Measurements from ENCODE around the gene SDK2. TPM values are rescaled to one million over a fixed set of nuclear protein-coding genes. Genes with fewer than 3 reads are reported as not detected.

Gene SDK2
- polyA plus RNA-seq, 3 donors: 0.01 TPM; not detected in 2

GRCh38 chr17:73286863-73287296, 357.4 kb downstream of the SDK2 start:
- no peak overlapping the region for H3K4me3 ChIP-seq (replicated peaks in 1 of 3; ENCODE audit: low read depth in 2 of 3, low read length in 3 of 3)
- no peak overlapping the region for H3K4me3 Mint-ChIP-seq
- no peak overlapping the region for H3K27ac Mint-ChIP-seq
- H3K27me3 Mint-ChIP-seq (ENCODE audit: low read depth in 3 of 3): peaks cover 0 to 4% (median 3%) of the 10 kb centered on the region in 3 donors
- no peak for DNase-seq
- 94% methylated on average over 6 of the region's 8 CpGs for WGBS (ENCODE audit: insufficient coverage)
- H4K20me1 ChIP-seq (ENCODE audit: insufficient read depth, low read length): peaks cover 16% of the 10 kb centered on the region
- peaks cover 10 to 23% of the 10 kb centered on the region in 2 donors for H3K36me3 ChIP-seq (replicated peaks in 1 of 2; ENCODE audit: control insufficient read depth in 1 of 2, insufficient read depth in 2 of 2, low read length in 2 of 2)
- H2AFZ ChIP-seq (ENCODE audit: insufficient read depth, low read depth, low read length, poor library complexity, severe bottlenecking): no peak overlapping the region
- peaks cover 29 to 32% of the 10 kb centered on the region in 2 donors for H3K4me1 ChIP-seq (ENCODE audit: control insufficient read depth in 1 of 2, insufficient read depth in 2 of 2, low read length in 2 of 2)
- TF ChIP-seq, protein P1, sequence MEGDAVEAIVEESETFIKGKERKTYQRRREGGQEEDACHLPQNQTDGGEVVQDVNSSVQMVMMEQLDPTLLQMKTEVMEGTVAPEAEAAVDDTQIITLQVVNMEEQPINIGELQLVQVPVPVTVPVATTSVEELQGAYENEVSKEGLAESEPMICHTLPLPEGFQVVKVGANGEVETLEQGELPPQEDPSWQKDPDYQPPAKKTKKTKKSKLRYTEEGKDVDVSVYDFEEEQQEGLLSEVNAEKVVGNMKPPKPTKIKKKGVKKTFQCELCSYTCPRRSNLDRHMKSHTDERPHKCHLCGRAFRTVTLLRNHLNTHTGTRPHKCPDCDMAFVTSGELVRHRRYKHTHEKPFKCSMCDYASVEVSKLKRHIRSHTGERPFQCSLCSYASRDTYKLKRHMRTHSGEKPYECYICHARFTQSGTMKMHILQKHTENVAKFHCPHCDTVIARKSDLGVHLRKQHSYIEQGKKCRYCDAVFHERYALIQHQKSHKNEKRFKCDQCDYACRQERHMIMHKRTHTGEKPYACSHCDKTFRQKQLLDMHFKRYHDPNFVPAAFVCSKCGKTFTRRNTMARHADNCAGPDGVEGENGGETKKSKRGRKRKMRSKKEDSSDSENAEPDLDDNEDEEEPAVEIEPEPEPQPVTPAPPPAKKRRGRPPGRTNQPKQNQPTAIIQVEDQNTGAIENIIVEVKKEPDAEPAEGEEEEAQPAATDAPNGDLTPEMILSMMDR (IDR thresholded peaks at IDR 0.05): no peak
- H3K79me2 ChIP-seq (ENCODE audit: insufficient read depth, low read length): peaks cover 27% of the 10 kb centered on the region
- no peaks in the 10 kb centered on the region for H3K27me3 ChIP-seq (ENCODE audit: control insufficient read depth in 2 of 2, insufficient read depth in 2 of 2, low read length in 2 of 2)
- H3K27ac ChIP-seq (ENCODE audit: low read depth in 1 of 2, low read length in 2 of 2): no peak overlapping the region
- no peaks in the 10 kb centered on the region for H3K9me3 ChIP-seq (replicated peaks in 1 of 2; ENCODE audit: control insufficient read depth in 1 of 2, insufficient read depth in 1 of 2, low read length in 2 of 2)
- H3K4me2 ChIP-seq (replicated peaks; ENCODE audit: extremely low read depth, low read length, poor library complexity, severe bottlenecking): no peak overlapping the region
- no peak overlapping the region for H3K9ac ChIP-seq (ENCODE audit: insufficient read depth, low read length, poor library complexity, severe bottlenecking)
- peaks cover 42% of the 10 kb centered on the region for H3K4me1 Mint-ChIP-seq
- H3K9me3 Mint-ChIP-seq: no peaks in the 10 kb centered on the region
- H3K36me3 Mint-ChIP-seq: peaks cover 23 to 44% of the 10 kb centered on the region in 2 donors
- intact Hi-C loops (cut with micrococcal nuclease): no loop called here

DNA sequence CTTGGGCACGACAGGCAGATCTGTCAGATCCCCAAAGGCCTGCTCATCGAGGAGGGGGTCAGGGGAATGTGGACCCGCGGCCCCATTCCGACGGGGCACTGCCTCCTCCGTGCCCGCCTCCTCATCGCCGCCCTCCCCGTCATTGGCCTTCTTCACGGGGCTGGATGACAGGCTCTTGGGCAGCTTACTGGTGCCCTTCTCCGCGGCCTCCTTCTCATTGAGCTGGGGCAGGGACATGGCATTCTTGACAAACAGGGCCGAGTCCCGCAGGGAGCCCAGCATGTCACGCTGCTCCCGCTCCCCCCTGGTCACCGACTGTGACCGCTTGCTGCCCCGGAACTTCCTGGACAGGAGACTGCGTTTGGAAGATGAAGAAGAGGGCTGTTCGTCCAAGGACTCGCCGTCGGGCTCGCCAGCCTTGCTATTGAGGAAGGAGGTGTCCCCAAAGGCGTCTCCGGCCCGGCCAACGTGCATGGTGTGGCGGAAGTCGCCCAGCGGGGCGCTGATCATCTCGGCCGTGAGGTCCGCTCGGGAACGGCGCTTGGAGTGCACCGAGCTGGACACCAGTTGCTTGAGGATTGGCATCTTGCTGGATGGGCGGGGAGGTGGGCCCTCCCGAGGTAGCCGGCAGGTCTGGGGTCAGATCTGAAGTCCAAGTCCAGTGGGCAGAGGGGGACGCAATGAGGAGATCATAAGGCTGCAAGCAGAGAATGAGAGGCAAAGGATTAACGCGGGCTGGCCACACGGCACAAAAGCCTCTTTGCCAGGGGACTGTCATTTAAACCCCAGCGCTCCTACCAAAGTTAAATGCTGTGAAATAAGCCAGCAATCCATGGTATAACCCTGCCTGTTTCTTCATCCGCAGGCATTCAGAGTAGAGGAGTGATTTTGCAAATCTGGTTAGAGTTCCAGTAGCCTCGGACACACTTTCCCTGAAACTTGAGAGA, 358.1 kb downstream of the SDK2 start:
- peaks cover 25% of the 10 kb centered on the region for H3K79me2 ChIP-seq (ENCODE audit: insufficient read depth, low read length)
- Mint-ChIP-seq H3K4me1 (peaks cover 35% of the 10 kb centered on the region), H3K27ac (peak overlapping the region in 1 of 7 donors; percentile 10)

More for the DNA sequence above, 358.1 kb downstream of the SDK2 start:
- Histone ChIP-seq H3K4me1 (ENCODE audit: control insufficient read depth in 1 of 2, insufficient read depth in 2 of 2, low read length in 2 of 2) (peaks cover 22 to 25% of the 10 kb centered on the region in 2 donors), H3K9me3 (replicated peaks in 1 of 2; ENCODE audit: control insufficient read depth in 1 of 2, insufficient read depth in 1 of 2, low read length in 2 of 2) (no peaks in the 10 kb centered on the region), H3K27me3 (ENCODE audit: control insufficient read depth in 2 of 2, insufficient read depth in 2 of 2, low read length in 2 of 2) (no peaks in the 10 kb centered on the region), H3K36me3 (replicated peaks in 1 of 2; ENCODE audit: control insufficient read depth in 1 of 2, insufficient read depth in 2 of 2, low read length in 2 of 2) (peaks cover 10 to 23% of the 10 kb centered on the region in 2 donors), H4K20me1 (ENCODE audit: insufficient read depth, low read length) (peaks cover 13% of the 10 kb centered on the region), H3K4me3 (replicated peaks in 1 of 3; ENCODE audit: low read depth in 2 of 3, low read length in 3 of 3) (no peak overlapping the region), H2AFZ (ENCODE audit: insufficient read depth, low read depth, low read length, poor library complexity, severe bottlenecking) (no peak overlapping the region), H3K27ac (ENCODE audit: low read depth in 1 of 2, low read length in 2 of 2) (no peak overlapping the region), H3K9ac (ENCODE audit: insufficient read depth, low read length, poor library complexity, severe bottlenecking) (no peak overlapping the region), H3K4me2 (replicated peaks; ENCODE audit: extremely low read depth, low read length, poor library complexity, severe bottlenecking) (no peak overlapping the region)
- no peak for DNase-seq
- H3K27me3 Mint-ChIP-seq (ENCODE audit: low read depth in 3 of 3): peaks cover 0 to 4% (median 3%) of the 10 kb centered on the region in 3 donors
- H3K4me3 Mint-ChIP-seq: no peak overlapping the region
- TF ChIP-seq, protein P1 (IDR thresholded peaks at IDR 0.05): no peak
- 98% methylated on average over 51 of the region's 52 CpGs for WGBS (ENCODE audit: insufficient coverage)
- H3K36me3 Mint-ChIP-seq: peaks cover 23 to 44% of the 10 kb centered on the region in 2 donors
- intact Hi-C loops (cut with micrococcal nuclease): no loop called here
- no peaks in the 10 kb centered on the region for H3K9me3 Mint-ChIP-seq
